HG02852 (cell line): ENCODE data around the gene ARFGAP3.
"Not testable (repeated sequence)": the region's sequence is repeated elsewhere in the genome, so short reads cannot be mapped to it uniquely, and the experiment has no call there.

Experiments used
- ATAC-seq: cut with Tn5 transposase; IDR thresholded peaks from one replicate; pipeline ENCODE4 v1.9.1; 2021; ENCODE audit warnings: mild to moderate bottlenecking, moderate library complexity; ENCODE audit not compliant: unreplicated experiment

Gene ARFGAP3

GRCh38 chr22:42799061-42799460 is 58.0 kb downstream of the ARFGAP3 start:
- no peak for ATAC-seq

- no peak for ATAC-seq
These were observed 60.1 kb downstream of the ARFGAP3 start for GRCh38 chr22:42797011-42797410.

- no peak for ATAC-seq
These were observed 61.0 kb downstream of the ARFGAP3 start for GRCh38 chr22:42796081-42796480.

- no peak for ATAC-seq
These were observed 62.2 kb downstream of the ARFGAP3 start for GRCh38 chr22:42794551-42795510.

- ATAC-seq = no peak
These were observed 63.1 kb downstream of the ARFGAP3 start for GRCh38 chr22:42793848-42794405.

- ATAC-seq = no peak
These were observed 63.9 kb downstream of the ARFGAP3 start for GRCh38 chr22:42792909-42793847.

GRCh38 chr22:42792453-42792908 is 64.6 kb downstream of the ARFGAP3 start:
- ATAC-seq = no peak

GRCh38 chr22:42791721-42792452 is 65.2 kb downstream of the ARFGAP3 start:
- ATAC-seq = no peak

GRCh38 chr22:42788466-42788865 is 68.6 kb downstream of the ARFGAP3 start:
- ATAC-seq = no peak

GRCh38 chr22:42788021-42788420 is 69.1 kb downstream of the ARFGAP3 start:
- ATAC-seq = no peak

- ATAC-seq = no peak
These were observed 69.7 kb downstream of the ARFGAP3 start for GRCh38 chr22:42787357-42787736.

GRCh38 chr22:42786606-42787356 is 70.3 kb downstream of the ARFGAP3 start:
- ATAC-seq = no peak

- no peak for ATAC-seq
These were observed 71.2 kb downstream of the ARFGAP3 start for GRCh38 chr22:42785706-42786499.

- not testable (repeated sequence) for ATAC-seq
These were observed 74.8 kb downstream of the ARFGAP3 start for GRCh38 chr22:42782306-42782705.

GRCh38 chr22:42780070-42780540 is 77.0 kb downstream of the ARFGAP3 start:
- no peak for ATAC-seq

- ATAC-seq = no peak
These were observed 79.9 kb downstream of the ARFGAP3 start for GRCh38 chr22:42777126-42777525.

GRCh38 chr22:42773167-42773566 is 83.9 kb downstream of the ARFGAP3 start:
- no peak for ATAC-seq

GRCh38 chr22:42772647-42773046 is 84.4 kb downstream of the ARFGAP3 start:
- no peak for ATAC-seq
